ENCODE results near the gene ASPHD2. TPM values are rescaled to one million over a fixed set of nuclear protein-coding genes. Genes with fewer than 3 reads are reported as not detected.
A peak's percentile ranks its signal among the peaks of the same experiment; 100 is the strongest.

Gene ASPHD2
- total RNA-seq, 2 donors from 2014 or later = 1.4 to 3.6 TPM

- Histone ChIP-seq H3K36me3 (peaks cover 10 to 14% of the 10 kb centered on the region in 2 donors), H3K27ac (no peak overlapping the region), H3K4me1 (replicated peaks) (no peaks in the 10 kb centered on the region), H3K27me3 (replicated peaks; ENCODE audit: insufficient read depth) (no peaks in the 10 kb centered on the region), H3K9me3 (no peaks in the 10 kb centered on the region), H3K4me3 (no peak overlapping the region)
- no peak for TF ChIP-seq CTCF (IDR thresholded peaks at IDR 0.05)
- no peak for TF ChIP-seq POLR2A (IDR thresholded peaks at IDR 0.05)
- TF ChIP-seq POLR2AphosphoS5 (IDR thresholded peaks at IDR 0.05) = no peak
- intact Hi-C loops (cut with DNase I) = no loop called here
- DNase-seq (ENCODE audit: low spot score) = no peak
- 96% methylated on average over 5 of the region's 5 CpGs for WGBS
Measured at GRCh38 chr22:26471522-26471921, 42.5 kb downstream of the ASPHD2 start.

GRCh38 chr22:26474682-26475081, 45.6 kb downstream of the ASPHD2 start:
- intact Hi-C loops (cut with DNase I) = no loop called here
- TF ChIP-seq POLR2A (IDR thresholded peaks at IDR 0.05) = no peak
- TF ChIP-seq CTCF (IDR thresholded peaks at IDR 0.05) = no peak
- TF ChIP-seq POLR2AphosphoS5 (IDR thresholded peaks at IDR 0.05) = no peak
- H3K27me3 ChIP-seq (replicated peaks; ENCODE audit: insufficient read depth) = no peaks in the 10 kb centered on the region
- no peak overlapping the region for H3K4me3 ChIP-seq
- H3K27ac ChIP-seq = no peak overlapping the region
- H3K9me3 ChIP-seq = no peaks in the 10 kb centered on the region
- H3K36me3 ChIP-seq = peaks cover 10 to 14% of the 10 kb centered on the region in 2 donors
- DNase-seq (ENCODE audit: low spot score) = no peak
- peaks cover 6% of the 10 kb centered on the region for H3K4me1 ChIP-seq (replicated peaks)

GRCh38 chr22:26476705-26477340, 47.8 kb downstream of the ASPHD2 start:
- peaks cover 1 to 2% of the 10 kb centered on the region in 2 donors for H3K36me3 ChIP-seq
- H3K27ac ChIP-seq = no peak overlapping the region
- TF ChIP-seq POLR2A (IDR thresholded peaks at IDR 0.05) = no peak
- no peak for TF ChIP-seq CTCF (IDR thresholded peaks at IDR 0.05)
- TF ChIP-seq POLR2AphosphoS5 (IDR thresholded peaks at IDR 0.05) = no peak
- H3K4me1 ChIP-seq (replicated peaks) = peaks cover 26% of the 10 kb centered on the region
- no peak for DNase-seq (ENCODE audit: low spot score)
- intact Hi-C loops (cut with DNase I) = no loop called here
- H3K4me3 ChIP-seq = no peak overlapping the region
- H3K27me3 ChIP-seq (replicated peaks; ENCODE audit: insufficient read depth) = no peaks in the 10 kb centered on the region
- H3K9me3 ChIP-seq = no peaks in the 10 kb centered on the region
- 86% methylated on average over 4 of the region's 4 CpGs for WGBS

GRCh38 chr22:26477341-26477731, 48.3 kb downstream of the ASPHD2 start:
- no peak overlapping the region for H3K27ac ChIP-seq
- no peak overlapping the region for H3K4me3 ChIP-seq
- no peaks in the 10 kb centered on the region for H3K9me3 ChIP-seq
- no peaks in the 10 kb centered on the region for H3K27me3 ChIP-seq (replicated peaks; ENCODE audit: insufficient read depth)
- H3K4me1 ChIP-seq (replicated peaks) = peaks cover 31% of the 10 kb centered on the region
- 65% methylated on average over 4 of the region's 4 CpGs for WGBS
- intact Hi-C loops (cut with DNase I) = no loop called here
- TF ChIP-seq POLR2AphosphoS5 (IDR thresholded peaks at IDR 0.05) (no peak), POLR2A (IDR thresholded peaks at IDR 0.05) (no peak)
- no peaks in the 10 kb centered on the region for H3K36me3 ChIP-seq
- no peak for DNase-seq (ENCODE audit: low spot score)

- Histone ChIP-seq H3K27ac (peak overlapping the region; percentile 71 to 98), H3K4me3 (peak overlapping the region in 1 of 2 donors; percentile 18), H3K4me1 (replicated peaks) (peaks cover 39% of the 10 kb centered on the region), H3K36me3 (no peaks in the 10 kb centered on the region), H3K27me3 (replicated peaks; ENCODE audit: insufficient read depth) (no peaks in the 10 kb centered on the region), H3K9me3 (no peaks in the 10 kb centered on the region)
- intact Hi-C loops (cut with DNase I) = no loop called here
- TF ChIP-seq POLR2AphosphoS5 (IDR thresholded peaks at IDR 0.05) = peak; percentile 53
- peak in 2 of 4 experiments; percentile 7 to 36 for TF ChIP-seq CTCF (IDR thresholded peaks at IDR 0.05)
- no peak for TF ChIP-seq POLR2A (IDR thresholded peaks at IDR 0.05)
- WGBS = 31% methylated on average over 12 of the region's 12 CpGs
- DNase-seq (ENCODE audit: low spot score) = peak; percentile 29
Measured at GRCh38 chr22:26479043-26479791, 50.2 kb downstream of the ASPHD2 start.

All from prostate gland (tissue), 2 donors.